Fibroblast of lung (primary cell): Measurements from ENCODE around the gene TWF1. TPM values are rescaled to one million over a fixed set of nuclear protein-coding genes. Genes with fewer than 3 reads are reported as not detected.

Experiments used
- DNase-seq, 2 donors: peaks; one replicate each; pipeline versions ENCODE4 v3.0.0 to v3.0.0-alpha.2; 2010; ENCODE audit warnings: low read depth in 2 of 2
- H2AFZ ChIP-seq: 2 replicates; pipeline ENCODE4 v1.5.1; 2012; ENCODE audit warnings: low read length, control low read depth, inconsistent platforms
- H3K27ac ChIP-seq: 2 replicates; pipeline ENCODE4 v1.5.1; 2011; ENCODE audit warnings: low read length, control low read depth; ENCODE audit not compliant: insufficient read depth
- H3K27me3 ChIP-seq: 2 replicates; pipeline ENCODE4 v1.5.1; 2011; ENCODE audit warnings: mild to moderate bottlenecking, low read length; ENCODE audit not compliant: control insufficient read depth, insufficient read depth
- H3K36me3 ChIP-seq: 2 replicates; pipeline ENCODE4 v1.5.1; 2011; ENCODE audit warnings: low read length; ENCODE audit not compliant: control insufficient read depth, insufficient read depth
- H3K4me1 ChIP-seq: 2 replicates; pipeline ENCODE4 v1.5.1; 2011; ENCODE audit warnings: low read length; ENCODE audit not compliant: control insufficient read depth, insufficient read depth; ENCODE audit errors: extremely low read depth
- H3K4me2 ChIP-seq: 2 replicates; pipeline ENCODE4 v1.5.1; 2011; ENCODE audit warnings: low read length, control low read depth; ENCODE audit not compliant: insufficient read depth; ENCODE audit errors: extremely low read depth
- H3K4me3 ChIP-seq, 4 experiments: fragments of 200-600 bp in 1 of 4; sonication (generic) in 1 of 4; replicated peaks in 1 of 4; 2 replicates each; pipeline ENCODE4 v1.5.1; 2011 to 2016; ENCODE audit warnings: low read length in 4 of 4, low read depth in 3 of 4, mild to moderate bottlenecking in 3 of 4, control low read depth in 2 of 4, inconsistent platforms in 1 of 4, mixed read lengths in 1 of 4; ENCODE audit not compliant: insufficient read depth in 1 of 4; ENCODE audit errors: control extremely low read depth in 1 of 4
- H3K79me2 ChIP-seq: 2 replicates; pipeline ENCODE4 v1.5.1; 2012; ENCODE audit warnings: mild to moderate bottlenecking, low read length, inconsistent platforms; ENCODE audit not compliant: control insufficient read depth, insufficient read depth
- H3K9ac ChIP-seq: 2 replicates; pipeline ENCODE4 v1.5.1; 2011; ENCODE audit warnings: mild to moderate bottlenecking, low read length, control low read depth; ENCODE audit not compliant: insufficient read depth
- H3K9me3 ChIP-seq: 2 replicates; pipeline ENCODE4 v1.5.1; 2012; ENCODE audit warnings: low read depth, low read length; ENCODE audit not compliant: control insufficient read depth, insufficient read depth
- H4K20me1 ChIP-seq: 2 replicates; pipeline ENCODE4 v1.5.1; 2011; ENCODE audit warnings: low read length; ENCODE audit not compliant: control insufficient read depth, insufficient read depth; ENCODE audit errors: extremely low read depth
- EZH2 ChIP-seq: IDR thresholded peaks from 2 replicates; pipeline ENCODE4 v1.5.1; 2012; ENCODE audit warnings: low read length, control low read depth, mild to moderate bottlenecking; ENCODE audit errors: missing control alignments
- polyA minus RNA-seq: library from RNA; depleted of rRNA, polyadenylated mRNA; stranded (reverse); fragments of >200 nt; gene quantifications from 2 replicates; pipeline ENCODE4 v1.2.3, GENCODE V29; 2011; ENCODE audit warnings: low replicate concordance
- polyA plus RNA-seq, 2 donors: library from polyadenylated mRNA; depleted of rRNA in 1 of 2; stranded (reverse) in 1 of 2; unstranded in 1 of 2; fragments of >200 nt; gene quantifications; 2 replicates each; pipeline ENCODE4 v1.2.1, GENCODE V29; 2011 to 2012; ENCODE audit warnings: missing spikeins in 1 of 2
- total RNA-seq: library from RNA; depleted of rRNA; stranded (reverse); fragments of >200 nt; gene quantifications from 2 replicates; pipeline ENCODE4 v1.2.1, GENCODE V29; 2014
- TF ChIP-seq, protein P1 (sequence below), 2 donors: IDR thresholded peaks in 1 of 2; conservative IDR thresholded peaks in 1 of 2; 1 replicate in 1 of 2; 2 replicates in 1 of 2; pipeline ENCODE4 v1.5.1; 2011 to 2012; ENCODE audit warnings: low read length in 2 of 2, control low read depth in 1 of 2, inconsistent platforms in 1 of 2, low read depth in 1 of 2, mild to moderate bottlenecking in 1 of 2

The TWF1 gene
- 140 and 167 TPM in 2 replicates for total RNA-seq
- polyA plus RNA-seq = 117 TPM in 2 replicates
- polyA plus RNA-seq (2012) = 85.5 and 94.9 TPM in 2 replicates
- polyA minus RNA-seq = 5.8 and 6.5 TPM in 2 replicates

- DNase-seq = peak; percentile 74 to 80
- Histone ChIP-seq H3K9me3 (no peaks in the 10 kb centered on the region), H3K4me1 (no peaks in the 10 kb centered on the region), H3K79me2 (peaks cover 29% of the 10 kb centered on the region), H3K9ac (peak within 1 kb of the TSS; percentile 96), H3K27me3 (no peaks in the 10 kb centered on the region), H2AFZ (peak within 1 kb of the TSS; percentile 80), H3K27ac (peak within 1 kb of the TSS; percentile 98), H3K4me3 (peak within 1 kb of the TSS; percentile 79 to 98 (median 96)), H3K4me2 (peak within 1 kb of the TSS; percentile 98), H3K36me3 (peaks cover 3% of the 10 kb centered on the region), H4K20me1 (no peaks in the 10 kb centered on the region)
- TF ChIP-seq, protein P1, sequence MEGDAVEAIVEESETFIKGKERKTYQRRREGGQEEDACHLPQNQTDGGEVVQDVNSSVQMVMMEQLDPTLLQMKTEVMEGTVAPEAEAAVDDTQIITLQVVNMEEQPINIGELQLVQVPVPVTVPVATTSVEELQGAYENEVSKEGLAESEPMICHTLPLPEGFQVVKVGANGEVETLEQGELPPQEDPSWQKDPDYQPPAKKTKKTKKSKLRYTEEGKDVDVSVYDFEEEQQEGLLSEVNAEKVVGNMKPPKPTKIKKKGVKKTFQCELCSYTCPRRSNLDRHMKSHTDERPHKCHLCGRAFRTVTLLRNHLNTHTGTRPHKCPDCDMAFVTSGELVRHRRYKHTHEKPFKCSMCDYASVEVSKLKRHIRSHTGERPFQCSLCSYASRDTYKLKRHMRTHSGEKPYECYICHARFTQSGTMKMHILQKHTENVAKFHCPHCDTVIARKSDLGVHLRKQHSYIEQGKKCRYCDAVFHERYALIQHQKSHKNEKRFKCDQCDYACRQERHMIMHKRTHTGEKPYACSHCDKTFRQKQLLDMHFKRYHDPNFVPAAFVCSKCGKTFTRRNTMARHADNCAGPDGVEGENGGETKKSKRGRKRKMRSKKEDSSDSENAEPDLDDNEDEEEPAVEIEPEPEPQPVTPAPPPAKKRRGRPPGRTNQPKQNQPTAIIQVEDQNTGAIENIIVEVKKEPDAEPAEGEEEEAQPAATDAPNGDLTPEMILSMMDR (conservative IDR thresholded peaks at IDR 0.05 in 1 of 2, IDR thresholded peaks at IDR 0.05 in 1 of 2; ENCODE audit: low read depth in 1 of 2, low read length in 2 of 2) = peak; percentile 14 to 37
- no peak for TF ChIP-seq EZH2
Measured at GRCh38 chr12:43805860-43806736, at the start of gene TWF1. TWF1 (minus strand) TSS chr12:43806317; CDS start chr12:43806245, 72 bp downstream.

GRCh38 chr12:43852744-43853143 lies 46.6 kb upstream of the TWF1 start:
- no peak overlapping the region for H2AFZ ChIP-seq
- H4K20me1 ChIP-seq = no peaks in the 10 kb centered on the region
- DNase-seq = no peak
- H3K4me1 ChIP-seq = no peaks in the 10 kb centered on the region
- TF ChIP-seq EZH2 = no peak
- TF ChIP-seq, protein P1 (conservative IDR thresholded peaks at IDR 0.05 in 1 of 2, IDR thresholded peaks at IDR 0.05 in 1 of 2; ENCODE audit: low read depth in 1 of 2, low read length in 2 of 2) = no peak
- no peak overlapping the region for H3K27ac ChIP-seq
- H3K27me3 ChIP-seq = no peaks in the 10 kb centered on the region
- H3K36me3 ChIP-seq = no peaks in the 10 kb centered on the region
- no peaks in the 10 kb centered on the region for H3K79me2 ChIP-seq
- H3K4me2 ChIP-seq = no peak overlapping the region
- no peak overlapping the region for H3K4me3 ChIP-seq
- no peak overlapping the region for H3K9ac ChIP-seq
- no peaks in the 10 kb centered on the region for H3K9me3 ChIP-seq

DNA sequence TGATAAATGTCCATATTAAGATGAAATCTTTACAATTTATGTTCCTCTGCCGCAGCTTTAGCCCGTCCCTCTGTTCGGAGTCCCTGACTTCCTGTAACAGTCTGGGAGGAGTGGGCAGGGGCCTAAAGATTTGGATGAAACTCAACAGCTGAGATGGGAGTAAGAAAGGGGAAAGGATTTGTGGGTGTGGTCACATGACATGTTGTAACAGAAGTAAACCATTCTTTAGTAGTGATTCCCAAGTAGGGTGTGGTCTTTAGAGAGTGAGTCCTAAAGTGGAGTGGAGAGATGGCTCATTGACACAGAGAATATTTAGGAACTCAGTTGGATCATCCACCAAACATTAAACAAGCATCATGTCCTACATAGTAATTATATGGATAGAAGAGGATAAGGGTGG lies 42.7 kb upstream of the TWF1 start:
- Histone ChIP-seq H3K27me3 (no peaks in the 10 kb centered on the region), H4K20me1 (no peaks in the 10 kb centered on the region), H3K4me1 (no peaks in the 10 kb centered on the region), H3K4me2 (no peak overlapping the region), H3K9ac (no peak overlapping the region), H3K36me3 (no peaks in the 10 kb centered on the region), H3K9me3 (no peaks in the 10 kb centered on the region), H2AFZ (no peak overlapping the region), H3K27ac (no peak overlapping the region), H3K79me2 (no peaks in the 10 kb centered on the region), H3K4me3 (no peak overlapping the region)
- TF ChIP-seq, protein P1 (conservative IDR thresholded peaks at IDR 0.05 in 1 of 2, IDR thresholded peaks at IDR 0.05 in 1 of 2; ENCODE audit: low read depth in 1 of 2, low read length in 2 of 2) = no peak
- no peak for TF ChIP-seq EZH2
- no peak for DNase-seq
